GM19452 (cell line): ENCODE results near the gene NTRK2.

Experiments used
- ATAC-seq: cut with Tn5 transposase; IDR thresholded peaks from one replicate; pipeline ENCODE4 v1.9.1; 2021; ENCODE audit not compliant: unreplicated experiment

The NTRK2 gene

GRCh38 chr9:84731696-84732095, 62.2 kb downstream of the NTRK2 start:
- no peak for ATAC-seq

GRCh38 chr9:84736081-84736480, 66.6 kb downstream of the NTRK2 start:
- ATAC-seq, result no peak

GRCh38 chr9:84736536-84736935, 67.0 kb downstream of the NTRK2 start:
- no peak for ATAC-seq

GRCh38 chr9:84738353-84738752, 68.8 kb downstream of the NTRK2 start:
- no peak for ATAC-seq

GRCh38 chr9:84742261-84742660, 72.7 kb downstream of the NTRK2 start:
- no peak for ATAC-seq

- ATAC-seq, result no peak
These were observed 74.7 kb downstream of the NTRK2 start for GRCh38 chr9:84744195-84744594.

GRCh38 chr9:84744726-84745125, 75.2 kb downstream of the NTRK2 start:
- ATAC-seq, result no peak

- peak; percentile 48 for ATAC-seq
These were observed 78.6 kb downstream of the NTRK2 start for GRCh38 chr9:84748112-84748511.

GRCh38 chr9:84750152-84750865, 80.8 kb downstream of the NTRK2 start:
- no peak for ATAC-seq

GRCh38 chr9:84751921-84752320, 82.4 kb downstream of the NTRK2 start:
- no peak for ATAC-seq

GRCh38 chr9:84754461-84754860, 84.9 kb downstream of the NTRK2 start:
- ATAC-seq, result no peak

GRCh38 chr9:84754881-84755280, 85.4 kb downstream of the NTRK2 start:
- ATAC-seq, result no peak

- no peak for ATAC-seq
These were observed 85.9 kb downstream of the NTRK2 start for GRCh38 chr9:84755380-84755779.

- ATAC-seq, result no peak
These were observed 86.6 kb downstream of the NTRK2 start for GRCh38 chr9:84756171-84756570.

- no peak for ATAC-seq
These were observed 87.2 kb downstream of the NTRK2 start for GRCh38 chr9:84756731-84757130.

GRCh38 chr9:84758817-84759216, 89.3 kb downstream of the NTRK2 start:
- ATAC-seq, result peak; percentile 13

- ATAC-seq, result peak; percentile 66
These were observed 89.8 kb downstream of the NTRK2 start for GRCh38 chr9:84759300-84759750.

- ATAC-seq, result no peak
These were observed 90.3 kb downstream of the NTRK2 start for GRCh38 chr9:84759804-84760203.

GRCh38 chr9:84761137-84761808, 91.7 kb downstream of the NTRK2 start:
- peak; percentile 48 for ATAC-seq

GRCh38 chr9:84772511-84772910, 103.0 kb downstream of the NTRK2 start:
- no peak for ATAC-seq

- no peak for ATAC-seq
These were observed 103.5 kb downstream of the NTRK2 start for GRCh38 chr9:84773022-84773421.

- ATAC-seq, result no peak
These were observed 105.6 kb downstream of the NTRK2 start for GRCh38 chr9:84775056-84775643.
